Type B pancreatic cell (in vitro differentiated cells): ENCODE results near the gene TECPR2. TPM values are rescaled to one million over a fixed set of nuclear protein-coding genes. Genes with fewer than 3 reads are reported as not detected.
A peak's percentile ranks its signal among the peaks of the same experiment; 100 is the strongest.
"Not testable (repeated sequence)": the region's sequence is repeated elsewhere in the genome, so short reads cannot be mapped to it uniquely, and the experiment has no call there.

ENCODE experiments used
- DNase-seq: peaks from one replicate; pipeline ENCODE4 v3.0.0; 2021; ENCODE audit warnings: mixed read lengths; ENCODE audit not compliant: unreplicated experiment; ENCODE audit errors: extremely low spot score
- H3K27ac Mint-ChIP-seq: 2 replicates; pipeline ENCODE4 v1.8.0; 2021; ENCODE audit warnings: mild to moderate bottlenecking, mixed read lengths
- H3K27me3 Mint-ChIP-seq: 2 replicates; pipeline ENCODE4 v1.8.0; 2021; ENCODE audit warnings: mixed read lengths
- H3K36me3 Mint-ChIP-seq: 2 replicates; pipeline ENCODE4 v1.8.0; 2021; ENCODE audit warnings: mixed read lengths
- H3K4me1 Mint-ChIP-seq: one replicate; pipeline ENCODE4 v1.8.0; 2021; ENCODE audit warnings: mixed read lengths; ENCODE audit not compliant: unreplicated experiment
- H3K4me3 Mint-ChIP-seq: 2 replicates; pipeline ENCODE4 v1.8.0; 2021; ENCODE audit warnings: mild to moderate bottlenecking, mixed read lengths
- H3K9me3 Mint-ChIP-seq: 2 replicates; pipeline ENCODE4 v1.8.0; 2021; ENCODE audit warnings: mixed read lengths
- CTCF ChIP-seq: fragments of 200-600 bp; sonication (generic); conservative IDR thresholded peaks from 2 replicates; pipeline ENCODE4 v1.5.0; 2021; ENCODE audit warnings: antibody characterized with exemption, mild to moderate bottlenecking
- total RNA-seq: library from RNA; stranded (reverse); gene quantifications from 2 replicates; pipeline ENCODE4 v1.2.1, GENCODE V29; 2021; ENCODE audit warnings: low replicate concordance

The TECPR2 gene
- total RNA-seq, 1 donor from 2014 or later, result 25.5 TPM

GRCh38 chr14:102539544-102540314 lies 177.0 kb downstream of the TECPR2 start:
- no peaks in the 10 kb centered on the region for H3K36me3 Mint-ChIP-seq
- peaks cover 13% of the 10 kb centered on the region for H3K27me3 Mint-ChIP-seq
- no peak for TF ChIP-seq CTCF
- DNase-seq, result no peak
- H3K9me3 Mint-ChIP-seq, result no peaks in the 10 kb centered on the region
- H3K4me1 Mint-ChIP-seq, result peaks cover 4% of the 10 kb centered on the region
- no peak overlapping the region for H3K4me3 Mint-ChIP-seq
- no peak overlapping the region for H3K27ac Mint-ChIP-seq

- no peaks in the 10 kb centered on the region for H3K9me3 Mint-ChIP-seq
- no peak overlapping the region for H3K4me3 Mint-ChIP-seq
- H3K4me1 Mint-ChIP-seq, result peaks cover 7% of the 10 kb centered on the region
- TF ChIP-seq CTCF, result no peak
- DNase-seq, result no peak
- H3K27me3 Mint-ChIP-seq, result peaks cover 18% of the 10 kb centered on the region
- no peak overlapping the region for H3K27ac Mint-ChIP-seq
- H3K36me3 Mint-ChIP-seq, result no peaks in the 10 kb centered on the region
Measured at GRCh38 chr14:102540315-102541028, 177.7 kb downstream of the TECPR2 start.

GRCh38 chr14:102541029-102541491 lies 178.3 kb downstream of the TECPR2 start:
- peaks cover 13% of the 10 kb centered on the region for H3K4me1 Mint-ChIP-seq
- DNase-seq, H3K4me3 Mint-ChIP-seq, H3K27ac Mint-ChIP-seq, H3K9me3 Mint-ChIP-seq, H3K36me3 Mint-ChIP-seq: not testable (repeated sequence)
- peaks cover 24% of the 10 kb centered on the region for H3K27me3 Mint-ChIP-seq

DNA sequence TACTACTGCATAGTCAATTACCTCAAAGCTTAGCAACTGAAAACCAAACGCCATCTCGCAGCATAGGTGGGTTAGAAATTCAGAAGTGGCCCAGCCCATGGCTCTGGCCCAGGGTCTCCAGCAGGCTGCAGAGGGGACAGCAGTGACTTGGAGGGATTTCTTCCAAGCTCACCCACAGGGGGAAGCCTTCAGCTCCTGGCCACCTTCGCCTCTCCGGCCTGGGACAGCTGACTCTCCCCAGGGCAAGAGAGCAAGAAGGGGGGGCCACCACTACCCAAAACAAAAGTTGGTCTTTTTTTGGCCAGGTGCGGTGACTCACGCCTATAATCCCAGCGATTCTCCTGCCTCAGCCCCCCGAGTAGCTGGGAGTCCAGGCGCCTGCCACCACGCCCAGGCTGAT lies 179.0 kb downstream of the TECPR2 start:
- no peak for TF ChIP-seq CTCF
- H3K27me3 Mint-ChIP-seq, result peaks cover 24% of the 10 kb centered on the region
- H3K9me3 Mint-ChIP-seq, result no peaks in the 10 kb centered on the region
- no peak overlapping the region for H3K27ac Mint-ChIP-seq
- H3K4me3 Mint-ChIP-seq, result no peak overlapping the region
- DNase-seq, result no peak
- no peaks in the 10 kb centered on the region for H3K36me3 Mint-ChIP-seq
- H3K4me1 Mint-ChIP-seq, result peaks cover 13% of the 10 kb centered on the region

DNA sequence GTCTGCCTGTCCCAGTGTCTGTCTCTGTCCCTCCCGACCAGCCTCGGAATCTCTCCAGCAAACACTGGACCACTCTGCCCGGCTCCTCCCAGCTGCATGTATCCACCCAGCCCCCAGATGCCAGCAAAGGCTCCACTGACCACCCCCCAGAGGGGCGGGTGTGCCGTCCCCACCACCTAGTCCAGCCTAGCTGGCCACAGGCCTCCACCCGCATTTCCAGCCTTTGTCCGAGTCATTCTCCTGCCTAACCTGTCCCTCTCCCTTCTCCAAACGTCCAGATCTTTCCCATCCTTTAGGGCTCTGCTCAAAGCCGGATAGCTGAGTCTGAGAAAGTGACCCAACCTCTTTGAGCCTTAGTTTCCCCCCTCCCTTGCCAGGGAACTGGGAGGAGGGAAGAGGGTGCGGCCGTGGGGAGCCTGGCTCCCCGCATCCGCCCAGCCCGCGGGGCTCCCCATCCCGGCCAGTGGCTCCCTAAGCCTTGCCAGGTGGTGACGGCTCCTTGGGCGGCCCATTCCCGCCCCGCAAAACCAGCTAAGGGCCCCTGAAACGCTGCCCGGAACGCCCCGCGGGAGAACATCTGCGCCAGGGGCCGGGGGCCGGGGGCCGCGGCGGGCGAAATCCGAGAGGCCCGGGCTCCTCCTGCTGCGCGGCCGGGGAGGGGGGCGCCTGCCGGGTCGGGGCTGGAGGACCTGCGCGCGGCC lies 181.5 kb downstream of the TECPR2 start:
- peaks cover 19% of the 10 kb centered on the region for H3K4me1 Mint-ChIP-seq
- no peak for TF ChIP-seq CTCF
- peak overlapping the region; percentile 62 for H3K4me3 Mint-ChIP-seq
- no peaks in the 10 kb centered on the region for H3K36me3 Mint-ChIP-seq
- peaks cover 6% of the 10 kb centered on the region for H3K9me3 Mint-ChIP-seq
- peak overlapping the region; percentile 23 for H3K27ac Mint-ChIP-seq
- peaks cover 39% of the 10 kb centered on the region for H3K27me3 Mint-ChIP-seq
- DNase-seq, result no peak
